ENCODE results near the gene AFF3. TPM values are rescaled to one million over a fixed set of nuclear protein-coding genes. Genes with fewer than 3 reads are reported as not detected.

The AFF3 gene
- total and polyA plus RNA-seq, 4 donors = 0.48 to 5.3 (median 2.3) TPM

DNA sequence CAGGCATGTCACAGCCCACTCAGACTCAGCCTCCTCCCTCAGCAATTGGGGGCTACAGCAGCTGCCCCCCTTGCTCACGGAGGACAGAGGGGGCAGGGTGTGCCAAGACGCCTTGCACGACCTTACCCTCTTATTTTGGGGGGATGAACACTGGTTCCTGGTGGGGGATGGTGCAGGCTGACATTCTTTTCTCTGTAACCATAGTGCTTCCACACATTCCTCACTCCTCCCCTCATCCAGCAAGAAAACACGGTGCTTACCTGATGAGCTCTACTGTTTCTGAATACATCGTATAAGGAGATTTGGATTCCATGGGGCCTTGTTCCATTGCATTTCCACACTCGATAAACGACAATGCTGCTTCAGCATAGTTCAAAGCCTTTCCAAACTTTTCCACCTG, 577.2 kb downstream of the AFF3 start:
- DNase-seq (ENCODE audit: low spot score) = no peak
- 85% methylated on average over 7 of the region's 7 CpGs for WGBS
- H3K9me3 ChIP-seq (ENCODE audit: control insufficient read depth in 4 of 4, low read length in 3 of 4) = no peaks in the 10 kb centered on the region
- H3K27me3 ChIP-seq (ENCODE audit: control insufficient read depth in 4 of 4, insufficient read depth in 4 of 4, low read length in 3 of 4) = no peaks in the 10 kb centered on the region
- H3K4me1 ChIP-seq (ENCODE audit: control insufficient read depth in 4 of 4, insufficient read depth in 4 of 4, low read length in 3 of 4) = no peaks in the 10 kb centered on the region
- H3K36me3 ChIP-seq (ENCODE audit: control insufficient read depth in 4 of 4, insufficient read depth in 3 of 4, low read depth in 1 of 4, low read length in 3 of 4) = no peaks in the 10 kb centered on the region
- H3K4me3 ChIP-seq (ENCODE audit: low read depth in 1 of 3, low read length in 3 of 3) = no peak overlapping the region
- no peak overlapping the region for H3K27ac ChIP-seq (ENCODE audit: low read depth in 1 of 2, low read length in 2 of 2)
- TF ChIP-seq, protein P1, sequence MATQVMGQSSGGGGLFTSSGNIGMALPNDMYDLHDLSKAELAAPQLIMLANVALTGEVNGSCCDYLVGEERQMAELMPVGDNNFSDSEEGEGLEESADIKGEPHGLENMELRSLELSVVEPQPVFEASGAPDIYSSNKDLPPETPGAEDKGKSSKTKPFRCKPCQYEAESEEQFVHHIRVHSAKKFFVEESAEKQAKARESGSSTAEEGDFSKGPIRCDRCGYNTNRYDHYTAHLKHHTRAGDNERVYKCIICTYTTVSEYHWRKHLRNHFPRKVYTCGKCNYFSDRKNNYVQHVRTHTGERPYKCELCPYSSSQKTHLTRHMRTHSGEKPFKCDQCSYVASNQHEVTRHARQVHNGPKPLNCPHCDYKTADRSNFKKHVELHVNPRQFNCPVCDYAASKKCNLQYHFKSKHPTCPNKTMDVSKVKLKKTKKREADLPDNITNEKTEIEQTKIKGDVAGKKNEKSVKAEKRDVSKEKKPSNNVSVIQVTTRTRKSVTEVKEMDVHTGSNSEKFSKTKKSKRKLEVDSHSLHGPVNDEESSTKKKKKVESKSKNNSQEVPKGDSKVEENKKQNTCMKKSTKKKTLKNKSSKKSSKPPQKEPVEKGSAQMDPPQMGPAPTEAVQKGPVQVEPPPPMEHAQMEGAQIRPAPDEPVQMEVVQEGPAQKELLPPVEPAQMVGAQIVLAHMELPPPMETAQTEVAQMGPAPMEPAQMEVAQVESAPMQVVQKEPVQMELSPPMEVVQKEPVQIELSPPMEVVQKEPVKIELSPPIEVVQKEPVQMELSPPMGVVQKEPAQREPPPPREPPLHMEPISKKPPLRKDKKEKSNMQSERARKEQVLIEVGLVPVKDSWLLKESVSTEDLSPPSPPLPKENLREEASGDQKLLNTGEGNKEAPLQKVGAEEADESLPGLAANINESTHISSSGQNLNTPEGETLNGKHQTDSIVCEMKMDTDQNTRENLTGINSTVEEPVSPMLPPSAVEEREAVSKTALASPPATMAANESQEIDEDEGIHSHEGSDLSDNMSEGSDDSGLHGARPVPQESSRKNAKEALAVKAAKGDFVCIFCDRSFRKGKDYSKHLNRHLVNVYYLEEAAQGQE (IDR thresholded peaks at IDR 0.05) = no peak
- no peak for TF ChIP-seq JUND (IDR thresholded peaks at IDR 0.05)
- TF ChIP-seq GABPA (IDR thresholded peaks at IDR 0.05 in 1 of 2, conservative IDR thresholded peaks at IDR 0.05 in 1 of 2) = no peak
- TF ChIP-seq RAD21 (IDR thresholded peaks at IDR 0.05) = no peak
- TF ChIP-seq FOXA2 (IDR thresholded peaks at IDR 0.05) = no peak
- no peak for TF ChIP-seq EGR1 (IDR thresholded peaks at IDR 0.05; ENCODE audit: low read depth in 2 of 2)
- no peak for TF ChIP-seq SP1 (IDR thresholded peaks at IDR 0.05)
- TF ChIP-seq YY1 (IDR thresholded peaks at IDR 0.05) = no peak
- no peak for TF ChIP-seq FOXA1 (IDR thresholded peaks at IDR 0.05)
- TF ChIP-seq HNF4A (conservative IDR thresholded peaks at IDR 0.05) = no peak
- no peak for TF ChIP-seq RXRA (IDR thresholded peaks at IDR 0.05)
- TF ChIP-seq, protein P2, sequence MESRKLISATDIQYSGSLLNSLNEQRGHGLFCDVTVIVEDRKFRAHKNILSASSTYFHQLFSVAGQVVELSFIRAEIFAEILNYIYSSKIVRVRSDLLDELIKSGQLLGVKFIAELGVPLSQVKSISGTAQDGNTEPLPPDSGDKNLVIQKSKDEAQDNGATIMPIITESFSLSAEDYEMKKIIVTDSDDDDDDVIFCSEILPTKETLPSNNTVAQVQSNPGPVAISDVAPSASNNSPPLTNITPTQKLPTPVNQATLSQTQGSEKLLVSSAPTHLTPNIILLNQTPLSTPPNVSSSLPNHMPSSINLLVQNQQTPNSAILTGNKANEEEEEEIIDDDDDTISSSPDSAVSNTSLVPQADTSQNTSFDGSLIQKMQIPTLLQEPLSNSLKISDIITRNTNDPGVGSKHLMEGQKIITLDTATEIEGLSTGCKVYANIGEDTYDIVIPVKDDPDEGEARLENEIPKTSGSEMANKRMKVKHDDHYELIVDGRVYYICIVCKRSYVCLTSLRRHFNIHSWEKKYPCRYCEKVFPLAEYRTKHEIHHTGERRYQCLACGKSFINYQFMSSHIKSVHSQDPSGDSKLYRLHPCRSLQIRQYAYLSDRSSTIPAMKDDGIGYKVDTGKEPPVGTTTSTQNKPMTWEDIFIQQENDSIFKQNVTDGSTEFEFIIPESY (IDR thresholded peaks at IDR 0.05) = no peak
- H3K9ac ChIP-seq (ENCODE audit: low read depth in 1 of 2, low read length in 2 of 2) = no peak overlapping the region

DNA sequence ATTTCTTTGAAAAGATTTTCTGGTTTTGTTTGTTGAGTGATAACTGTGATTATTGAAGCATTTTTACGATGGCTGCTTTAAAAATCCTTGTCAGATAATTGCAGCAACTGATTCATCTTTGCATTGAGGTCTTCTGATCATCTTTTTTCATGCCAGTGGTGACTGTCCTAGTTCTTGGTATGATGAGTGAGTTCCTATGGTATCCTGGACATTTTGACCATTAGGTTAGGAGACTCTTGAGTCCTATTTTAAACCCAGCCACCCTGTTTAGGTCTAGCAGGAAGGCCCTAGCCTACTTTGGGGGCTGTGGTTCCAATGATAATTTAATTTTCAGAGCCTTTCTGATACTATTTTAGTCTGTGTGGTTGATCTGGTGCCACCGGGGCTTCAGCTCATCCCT, 579.9 kb downstream of the AFF3 start:
- Histone ChIP-seq H3K27me3 (ENCODE audit: control insufficient read depth in 4 of 4, insufficient read depth in 4 of 4, low read length in 3 of 4) (no peaks in the 10 kb centered on the region), H3K36me3 (ENCODE audit: control insufficient read depth in 4 of 4, insufficient read depth in 3 of 4, low read depth in 1 of 4, low read length in 3 of 4) (no peaks in the 10 kb centered on the region), H3K4me3 (ENCODE audit: low read depth in 1 of 3, low read length in 3 of 3) (no peak overlapping the region), H3K27ac (ENCODE audit: low read depth in 1 of 2, low read length in 2 of 2) (no peak overlapping the region), H3K9me3 (ENCODE audit: control insufficient read depth in 4 of 4, low read length in 3 of 4) (no peaks in the 10 kb centered on the region), H3K4me1 (ENCODE audit: control insufficient read depth in 4 of 4, insufficient read depth in 4 of 4, low read length in 3 of 4) (no peaks in the 10 kb centered on the region), H3K9ac (ENCODE audit: low read depth in 1 of 2, low read length in 2 of 2) (no peak overlapping the region)
- 91% methylated on average over 2 of the region's 2 CpGs for WGBS
- no peak for TF ChIP-seq NR2F2 (IDR thresholded peaks at IDR 0.05)
- no peak for TF ChIP-seq EGR1 (IDR thresholded peaks at IDR 0.05; ENCODE audit: low read depth in 2 of 2)
- no peak for TF ChIP-seq RXRA (IDR thresholded peaks at IDR 0.05)
- TF ChIP-seq SP1 (IDR thresholded peaks at IDR 0.05) = no peak
- TF ChIP-seq TAF1 (conservative IDR thresholded peaks at IDR 0.05) = no peak
- TF ChIP-seq, protein P3, sequence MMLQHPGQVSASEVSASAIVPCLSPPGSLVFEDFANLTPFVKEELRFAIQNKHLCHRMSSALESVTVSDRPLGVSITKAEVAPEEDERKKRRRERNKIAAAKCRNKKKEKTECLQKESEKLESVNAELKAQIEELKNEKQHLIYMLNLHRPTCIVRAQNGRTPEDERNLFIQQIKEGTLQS (IDR thresholded peaks at IDR 0.05) = no peak
- TF ChIP-seq FOXA2 (IDR thresholded peaks at IDR 0.05) = no peak
- TF ChIP-seq GABPA (IDR thresholded peaks at IDR 0.05 in 1 of 2, conservative IDR thresholded peaks at IDR 0.05 in 1 of 2) = no peak
- TF ChIP-seq HNF4A (conservative IDR thresholded peaks at IDR 0.05) = no peak
- no peak for DNase-seq (ENCODE audit: low spot score)

Measured in liver (tissue), 9 donors.